GM12878 (cell line): ENCODE measurements around the gene SHROOM2. TPM values are rescaled to one million over a fixed set of nuclear protein-coding genes. Genes with fewer than 3 reads are reported as not detected.
A peak's percentile ranks its signal among the peaks of the same experiment; 100 is the strongest.

Experiments
- ATAC-seq: fragments of 200-7000 bp; cut with Tn5 transposase; 3 replicates; pipeline ENCODE4 v1.9.1; 2020; ENCODE audit warnings: mild to moderate bottlenecking, moderate library complexity
- BruUV-seq: library from RNA; stranded (reverse); fragments of 400-500 nt; replicated peaks from 2 replicates; lab custom pipeline; 2021; lab: Mats Ljungman, UMichigan
- CTCF ChIA-PET: fragments of 300-600 bp; sonication (Branson Sonifier 250); formaldehyde crosslinking; extraction: SDS; loops from one replicate; lab custom pipeline; 2021; ENCODE audit warnings: inconsistent platforms; lab: Yijun Ruan, JAX
- POLR2A ChIA-PET: fragments of 350-600 bp; formaldehyde crosslinking; extraction: SDS; loops from one replicate; lab custom pipeline; 2021; ENCODE audit warnings: inconsistent platforms; lab: Charles Lee
- RAD21 ChIA-PET: fragments of 300-600 bp; sonication (Branson Sonifier 250); formaldehyde crosslinking; loops from one replicate; lab custom pipeline; 2023; ENCODE audit warnings: antibody characterized with exemption; ENCODE audit not compliant: unreplicated experiment; lab: Charles Lee
- SMC1A ChIA-PET: fragments of 300-600 bp; sonication (Branson Sonifier 250); formaldehyde crosslinking; loops from one replicate; lab custom pipeline; 2023; ENCODE audit not compliant: unreplicated experiment, uncharacterized antibody; lab: Charles Lee
- DNase-seq: peaks from one replicate; pipeline ENCODE4 v3.0.0-alpha.2; 2011; ENCODE audit warnings: low read depth, low spot score
- FAIRE-seq: peaks from 3 replicates; lab custom pipeline; 2011; peaks lifted over from hg19 to GRCh38; lab: Jason Lieb, UNC
- H2AFZ ChIP-seq: 2 replicates; pipeline ENCODE4 v1.6.0; 2011; ENCODE audit warnings: low read depth, low read length, control low read depth; ENCODE audit not compliant: control insufficient read depth
- H3K27ac ChIP-seq: 2 replicates; pipeline ENCODE4 v1.5.1; 2011; ENCODE audit warnings: control low read depth; ENCODE audit not compliant: control insufficient read depth, insufficient read depth
- H3K27me3 ChIP-seq, 2 experiments: replicated peaks in 1 of 2; 2 replicates each; pipeline versions ENCODE4 v1.6.0 to v1.6.1; 2011; ENCODE audit warnings: low read length in 1 of 2; ENCODE audit not compliant: control insufficient read depth in 2 of 2, insufficient read depth in 2 of 2
- H3K36me3 ChIP-seq, 2 experiments: 2 replicates each; pipeline ENCODE4 v1.5.1; 2011; ENCODE audit warnings: low read length in 1 of 2; ENCODE audit not compliant: control insufficient read depth in 2 of 2, insufficient read depth in 2 of 2
- H3K4me1 ChIP-seq: 2 replicates; pipeline ENCODE4 v1.6.1; 2011; ENCODE audit warnings: mild to moderate bottlenecking, low read length, moderate library complexity, mixed read lengths; ENCODE audit not compliant: control insufficient read depth, insufficient read depth
- H3K4me2 ChIP-seq: 2 replicates; pipeline ENCODE4 v1.6.0; 2011; ENCODE audit warnings: control low read depth; ENCODE audit not compliant: control insufficient read depth, insufficient read depth
- H3K4me3 ChIP-seq: fragments of 200-600 bp; sonication (generic); 2 replicates; pipeline ENCODE4 v1.5.1; 2016
- H3K79me2 ChIP-seq: 2 replicates; pipeline ENCODE4 v1.6.0; 2011; ENCODE audit warnings: low read length; ENCODE audit not compliant: control insufficient read depth, insufficient read depth
- H3K9ac ChIP-seq: 2 replicates; pipeline ENCODE4 v1.8.0; 2011; ENCODE audit warnings: low read length, control low read depth, mixed read lengths; ENCODE audit not compliant: control insufficient read depth, insufficient read depth
- H3K9me3 ChIP-seq: replicated peaks from 3 replicates; pipeline ENCODE4 v1.5.1; 2011; ENCODE audit warnings: mild to moderate bottlenecking, low read length; ENCODE audit not compliant: control insufficient read depth, insufficient read depth
- H4K20me1 ChIP-seq: 2 replicates; pipeline ENCODE4 v1.6.0; 2011; ENCODE audit not compliant: control insufficient read depth, insufficient read depth
- BRCA1 ChIP-seq: IDR thresholded peaks from 2 replicates; pipeline ENCODE4 v1.6.1; 2011; ENCODE audit warnings: low read depth, low read length, improper control_type of control experiment
- CREB1 ChIP-seq: IDR thresholded peaks from 2 replicates; pipeline ENCODE4 v1.6.1; 2012; ENCODE audit warnings: low read depth, mild to moderate bottlenecking, inconsistent platforms
- GATAD2B ChIP-seq: fragments of 450-650 bp; conservative IDR thresholded peaks from 2 replicates; pipeline ENCODE4 v1.6.1; 2017; ENCODE audit warnings: low read depth, mild to moderate bottlenecking, moderate library complexity
- IKZF2 ChIP-seq, 2 experiments: fragments of 450-650 bp; IDR thresholded peaks; 2 replicates each; pipeline ENCODE4 v1.6.1; 2017; ENCODE audit warnings: mild to moderate bottlenecking in 2 of 2, moderate library complexity in 2 of 2
- POLR2AphosphoS2 ChIP-seq: IDR thresholded peaks from 2 replicates; pipeline ENCODE4 v1.6.1; 2011; ENCODE audit warnings: low read depth, mild to moderate bottlenecking, low read length, improper control_type of control experiment, moderate library complexity
- POLR2AphosphoS5 ChIP-seq: IDR thresholded peaks from 2 replicates; pipeline ENCODE4 v1.6.1; 2011; ENCODE audit warnings: mild to moderate bottlenecking, low read length, inconsistent platforms
- RAD21 ChIP-seq: IDR thresholded peaks from 2 replicates; pipeline ENCODE4 v1.6.1; 2011; ENCODE audit warnings: mild to moderate bottlenecking, low read depth, low read length, moderate library complexity; ENCODE audit not compliant: insufficient read depth
- TBL1XR1 ChIP-seq: IDR thresholded peaks from 2 replicates; pipeline ENCODE4 v1.6.1; 2012; ENCODE audit warnings: low read depth, low read length, improper control_type of control experiment
- TCF7 ChIP-seq: IDR thresholded peaks from 2 replicates; pipeline ENCODE4 v1.6.1; 2014; ENCODE audit warnings: antibody characterized with exemption, borderline replicate concordance
- ZNF207 ChIP-seq: fragments of 450-650 bp; IDR thresholded peaks from 2 replicates; pipeline ENCODE4 v1.6.1; 2014; ENCODE audit warnings: antibody characterized with exemption, mild to moderate bottlenecking, borderline replicate concordance
- ZNF384 ChIP-seq: IDR thresholded peaks from 2 replicates; pipeline ENCODE4 v1.6.1; 2012; ENCODE audit warnings: low read depth, mild to moderate bottlenecking, low read length, improper control_type of control experiment, borderline replicate concordance
- ZNF622 ChIP-seq: fragments of 450-650 bp; IDR thresholded peaks from 2 replicates; pipeline ENCODE4 v1.6.1; 2017; ENCODE audit warnings: mild to moderate bottlenecking, inconsistent platforms
- WGBS: methylation state at CpG from one replicate; pipeline ENCODE4 v1.1.6; 2016; ENCODE audit warnings: low lambda C conversion rate; ENCODE audit not compliant: insufficient replicate concordance, insufficient coverage; ENCODE audit errors: missing lambda C conversion rate; 5-methylcytosine and 5-hydroxymethylcytosine counted together
- in situ Hi-C: fragments of 300-500 bp; cut with MboI; formaldehyde crosslinking; loops from 9 replicates; pipeline ENCODE4 v1.14.3; 2018; ENCODE audit warnings: mixed read lengths
- intact Hi-C: fragments of 100-400 bp; cut with micrococcal nuclease; formaldehyde crosslinking; loops from one replicate; pipeline ENCODE4 v1.14.2; 2022; ENCODE audit not compliant: unreplicated experiment
- polyA plus RNA-seq, 11 experiments: library from polyadenylated mRNA; depleted of rRNA in 4 of 11; unstranded in 6 of 11; stranded (reverse) in 5 of 11; fragments of >200 nt; fragmentation: Nextera tagmentation in 4 of 11; fragmentation: Illumina TruSeq in 1 of 11; extraction: Ambion mirVana in 4 of 11; extraction: Trizol in 1 of 11; gene quantifications; 1 replicate in 1 of 11; 2 replicates in 10 of 11; pipeline versions ENCODE4 v1.2.1 to v1.2.3, GENCODE V29; 2011 to 2016; ENCODE audit warnings: inconsistent platforms in 2 of 11, missing spikeins in 2 of 11, low read depth in 1 of 11
- total RNA-seq, 4 experiments: library from RNA; depleted of rRNA in 3 of 4; stranded (reverse); fragments of >200 nt in 3 of 4; fragmentation: Illumina TruSeq in 1 of 4; extraction: Trizol in 1 of 4; gene quantifications; 2 replicates each; pipeline versions ENCODE4 v1.2.1 to v1.2.3, GENCODE V29; 2013 to 2021
- TF ChIP-seq, protein P1 (sequence below): fragments of 450-650 bp; formaldehyde crosslinking; IDR thresholded peaks from 2 replicates; pipeline ENCODE4 v1.4.0; 2022; ENCODE audit warnings: mild to moderate bottlenecking, moderate library complexity
- TF ChIP-seq, protein P2 (sequence below): IDR thresholded peaks from 2 replicates; pipeline ENCODE4 v1.6.1; 2012; ENCODE audit warnings: low read length, inconsistent platforms

Gene SHROOM2
- total and polyA plus RNA-seq, 10 of the 15 experiments (the other 5 are each of a cell fraction or from before 2014, with no cell fraction given): under 0.01 to 0.15 (median 0.09) TPM; not detected in 2

DNA sequence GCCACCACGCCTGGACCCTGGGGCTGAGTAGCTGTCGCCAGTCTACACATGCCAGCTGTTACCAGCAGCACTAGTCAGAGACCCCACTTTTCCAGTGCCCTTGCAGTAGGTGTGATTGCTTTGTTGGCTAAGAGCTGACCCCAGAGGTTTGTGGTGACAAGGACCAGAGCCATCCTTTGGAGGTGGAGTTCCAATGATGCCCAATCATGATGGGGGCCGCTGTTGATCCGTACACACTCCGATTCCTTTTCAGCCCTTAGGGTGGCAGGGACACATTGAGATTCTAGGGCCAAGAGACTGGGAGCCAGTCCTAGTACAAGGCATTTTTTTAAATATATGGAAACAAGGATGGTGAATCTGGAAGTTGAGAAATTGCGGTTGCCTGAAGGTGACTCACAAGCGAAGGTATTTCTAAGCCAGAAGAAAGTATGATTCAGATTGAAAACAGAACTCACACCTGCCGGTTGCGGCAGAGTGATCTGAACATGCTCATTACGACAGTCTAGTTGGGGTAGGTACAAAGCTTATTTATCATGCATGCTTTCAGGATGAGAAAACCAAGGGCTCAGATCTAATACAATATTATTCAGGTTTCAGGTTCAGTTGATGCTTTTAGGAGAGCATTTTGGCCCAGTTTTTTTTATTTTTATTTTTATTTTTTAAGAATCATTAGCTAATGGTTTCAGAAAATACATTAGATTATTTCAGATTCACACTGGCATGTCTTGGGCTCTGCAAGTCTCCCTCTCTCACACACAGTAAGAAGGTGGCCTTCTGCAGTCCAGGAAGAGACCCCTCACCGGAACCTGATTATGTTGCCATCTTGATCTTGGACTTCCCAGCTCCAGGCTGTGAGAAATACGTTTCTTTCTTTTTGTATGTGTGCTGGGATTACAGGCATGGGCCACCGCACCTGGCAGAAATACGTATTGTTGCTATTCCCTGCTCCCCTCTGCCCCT, 43.4 kb downstream of the SHROOM2 start (continued):
- peak; percentile 67; the same call in 1 of the 2 replicates for TF ChIP-seq GATAD2B

DNA sequence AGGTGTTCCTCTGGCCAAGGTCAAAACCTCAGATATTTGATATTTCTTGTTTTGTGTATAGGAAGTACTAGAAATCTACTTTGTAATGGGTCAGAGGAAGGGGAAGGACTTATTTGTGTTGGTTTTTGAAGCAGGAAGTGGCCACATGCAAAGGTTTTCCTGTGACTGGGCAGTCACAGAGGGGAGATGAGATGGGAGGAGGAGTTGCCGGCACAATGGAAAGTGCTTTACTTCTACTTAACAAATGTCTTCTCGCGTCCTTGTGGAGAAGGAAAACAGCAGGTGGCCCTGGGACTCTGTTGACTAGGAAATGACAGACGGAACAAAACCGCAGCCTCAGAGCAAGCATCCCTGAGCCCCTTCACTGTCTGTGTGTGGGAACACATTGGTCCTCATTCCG, 46.6 kb downstream of the SHROOM2 start:
- ChIA-PET SMC1A (no interaction called here), RAD21 (no interaction called here), POLR2A (no interaction called here), CTCF (no interaction called here)
- Histone ChIP-seq H3K27ac (no peak overlapping the region), H3K4me3 (no peak overlapping the region), H3K36me3 (no peaks in the 10 kb centered on the region), H3K79me2 (no peaks in the 10 kb centered on the region), H3K4me2 (no peak overlapping the region), H3K27me3 (no peaks in the 10 kb centered on the region), H3K4me1 (peaks cover 11% of the 10 kb centered on the region), H3K9ac (no peak overlapping the region), H4K20me1 (no peaks in the 10 kb centered on the region), H2AFZ (no peak overlapping the region), H3K9me3 (no peaks in the 10 kb centered on the region; the same call in 2 of the 3 replicates)
- BruUV-seq: no TSS peak
- DNase-seq (no peak), ATAC-seq (no peak), FAIRE-seq (no peak)
- WGBS: 12% methylated on average over 6 of the region's 6 CpGs
- in situ Hi-C loops (no loop called here), intact Hi-C loops (no loop called here)
- TF ChIP-seq BRCA1: no peak
- TF ChIP-seq POLR2AphosphoS5: no peak
- no peak for TF ChIP-seq CREB1
- TF ChIP-seq, protein P1, sequence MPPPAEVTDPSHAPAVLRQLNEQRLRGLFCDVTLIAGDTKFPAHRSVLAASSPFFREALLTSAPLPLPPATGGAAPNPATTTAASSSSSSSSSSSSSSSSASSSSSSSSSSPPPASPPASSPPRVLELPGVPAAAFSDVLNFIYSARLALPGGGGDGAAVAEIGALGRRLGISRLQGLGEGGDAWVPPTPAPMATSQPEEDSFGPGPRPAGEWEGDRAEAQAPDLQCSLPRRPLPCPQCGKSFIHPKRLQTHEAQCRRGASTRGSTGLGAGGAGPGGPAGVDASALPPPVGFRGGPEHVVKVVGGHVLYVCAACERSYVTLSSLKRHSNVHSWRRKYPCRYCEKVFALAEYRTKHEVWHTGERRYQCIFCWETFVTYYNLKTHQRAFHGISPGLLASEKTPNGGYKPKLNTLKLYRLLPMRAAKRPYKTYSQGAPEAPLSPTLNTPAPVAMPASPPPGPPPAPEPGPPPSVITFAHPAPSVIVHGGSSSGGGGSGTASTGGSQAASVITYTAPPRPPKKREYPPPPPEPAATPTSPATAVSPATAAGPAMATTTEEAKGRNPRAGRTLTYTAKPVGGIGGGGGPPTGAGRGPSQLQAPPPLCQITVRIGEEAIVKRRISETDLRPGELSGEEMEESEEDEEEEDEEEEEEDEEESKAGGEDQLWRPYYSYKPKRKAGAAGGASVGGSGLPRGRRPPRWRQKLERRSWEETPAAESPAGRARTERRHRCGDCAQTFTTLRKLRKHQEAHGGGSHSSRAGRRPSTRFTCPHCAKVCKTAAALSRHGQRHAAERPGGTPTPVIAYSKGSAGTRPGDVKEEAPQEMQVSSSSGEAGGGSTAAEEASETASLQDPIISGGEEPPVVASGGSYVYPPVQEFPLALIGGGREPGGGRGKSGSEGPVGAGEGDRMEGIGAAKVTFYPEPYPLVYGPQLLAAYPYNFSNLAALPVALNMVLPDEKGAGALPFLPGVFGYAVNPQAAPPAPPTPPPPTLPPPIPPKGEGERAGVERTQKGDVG (CRISPR knock-in tag): no peak
- TF ChIP-seq, protein P2, sequence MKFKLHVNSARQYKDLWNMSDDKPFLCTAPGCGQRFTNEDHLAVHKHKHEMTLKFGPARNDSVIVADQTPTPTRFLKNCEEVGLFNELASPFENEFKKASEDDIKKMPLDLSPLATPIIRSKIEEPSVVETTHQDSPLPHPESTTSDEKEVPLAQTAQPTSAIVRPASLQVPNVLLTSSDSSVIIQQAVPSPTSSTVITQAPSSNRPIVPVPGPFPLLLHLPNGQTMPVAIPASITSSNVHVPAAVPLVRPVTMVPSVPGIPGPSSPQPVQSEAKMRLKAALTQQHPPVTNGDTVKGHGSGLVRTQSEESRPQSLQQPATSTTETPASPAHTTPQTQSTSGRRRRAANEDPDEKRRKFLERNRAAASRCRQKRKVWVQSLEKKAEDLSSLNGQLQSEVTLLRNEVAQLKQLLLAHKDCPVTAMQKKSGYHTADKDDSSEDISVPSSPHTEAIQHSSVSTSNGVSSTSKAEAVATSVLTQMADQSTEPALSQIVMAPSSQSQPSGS: no peak
- TF ChIP-seq TBL1XR1: no peak
- TF ChIP-seq RAD21: no peak
- no peak for TF ChIP-seq IKZF2 (IDR thresholded peaks at IDR 0.05)
- no peak for TF ChIP-seq POLR2AphosphoS2
- TF ChIP-seq ZNF622: no peak
- no peak for TF ChIP-seq ZNF384
- TF ChIP-seq ZNF207: no peak
- TF ChIP-seq TCF7: no peak
